GM23338 (cell line): ENCODE results near the gene WDR70. TPM values are rescaled to one million over a fixed set of nuclear protein-coding genes. Genes with fewer than 3 reads are reported as not detected.

Source experiments
- ATAC-seq: fragments of 200-7000 bp; cut with Tn5 transposase; 3 replicates; pipeline ENCODE4 v1.9.1; 2020
- DNase-seq: peaks from one replicate; pipeline ENCODE4 v3.0.0-alpha.2; 2015; ENCODE audit warnings: low spot score
- H2AFZ ChIP-seq: fragments of 200-600 bp; sonication (generic); 2 replicates; pipeline ENCODE4 v1.8.0; 2016; ENCODE audit warnings: antibody characterized with exemption, mild to moderate bottlenecking, moderate library complexity
- H3F3A ChIP-seq: fragments of 200-600 bp; sonication (generic); replicated peaks from 2 replicates; pipeline ENCODE4 v1.8.0; 2017; ENCODE audit warnings: antibody characterized with exemption, mixed run types, low read depth
- H3K27ac ChIP-seq: fragments of 200-600 bp; sonication (generic); 2 replicates; pipeline ENCODE4 v1.6.1; 2016; ENCODE audit warnings: low read depth
- H3K27me3 ChIP-seq: fragments of 200-600 bp; sonication (generic); 2 replicates; pipeline ENCODE4 v1.8.0; 2016; ENCODE audit warnings: mild to moderate bottlenecking, mixed run types, moderate library complexity; ENCODE audit not compliant: insufficient read depth
- H3K36me3 ChIP-seq: fragments of 200-600 bp; sonication (generic); 2 replicates; pipeline ENCODE4 v1.8.0; 2016; ENCODE audit warnings: mild to moderate bottlenecking; ENCODE audit not compliant: insufficient read depth
- H3K4me1 ChIP-seq: fragments of 200-600 bp; sonication (generic); 2 replicates; pipeline ENCODE4 v1.8.0; 2016; ENCODE audit warnings: mild to moderate bottlenecking, moderate library complexity; ENCODE audit not compliant: insufficient read depth
- H3K4me2 ChIP-seq: fragments of 200-600 bp; sonication (generic); 2 replicates; pipeline ENCODE4 v1.7.1; 2017; ENCODE audit warnings: mixed run types
- H3K4me3 ChIP-seq: fragments of 200-600 bp; sonication (generic); 2 replicates; pipeline ENCODE4 v1.6.1; 2016; ENCODE audit warnings: mixed run types
- H3K79me2 ChIP-seq: fragments of 200-600 bp; sonication (generic); replicated peaks from 2 replicates; pipeline ENCODE4 v1.8.0; 2017; ENCODE audit warnings: mild to moderate bottlenecking; ENCODE audit not compliant: insufficient read depth
- H3K9me2 ChIP-seq: fragments of 200-600 bp; sonication (generic); 2 replicates; pipeline ENCODE4 v1.8.0; 2017; ENCODE audit not compliant: insufficient read depth
- H4K20me1 ChIP-seq: fragments of 200-600 bp; sonication (generic); replicated peaks from 2 replicates; pipeline ENCODE4 v1.8.0; 2017; ENCODE audit warnings: mild to moderate bottlenecking; ENCODE audit not compliant: insufficient read depth
- H3K27ac Mint-ChIP-seq: 2 replicates; pipeline ENCODE4 v1.8.0; 2020; ENCODE audit warnings: inconsistent platforms, mild to moderate bottlenecking, moderate library complexity, mixed read lengths
- H3K27me3 Mint-ChIP-seq: 3 replicates; pipeline ENCODE4 v1.8.0; 2022; ENCODE audit warnings: low read depth, mild to moderate bottlenecking, moderate library complexity, mixed read lengths, inconsistent platforms; ENCODE audit not compliant: insufficient read depth, poor library complexity
- H3K36me3 Mint-ChIP-seq: 3 replicates; pipeline ENCODE4 v1.8.0; 2021; ENCODE audit warnings: low read depth, mild to moderate bottlenecking, inconsistent platforms, moderate library complexity, mixed read lengths
- H3K4me1 Mint-ChIP-seq: 3 replicates; pipeline ENCODE4 v1.8.0; 2020; ENCODE audit warnings: mild to moderate bottlenecking, inconsistent platforms, mixed read lengths
- H3K4me3 Mint-ChIP-seq: 3 replicates; pipeline ENCODE4 v1.8.0; 2021; ENCODE audit warnings: moderate library complexity, mild to moderate bottlenecking, inconsistent platforms, mixed read lengths
- H3K9me3 Mint-ChIP-seq: 3 replicates; pipeline ENCODE4 v1.8.0; 2020; ENCODE audit warnings: moderate library complexity, mild to moderate bottlenecking, inconsistent platforms, mixed read lengths
- CREB1 ChIP-seq: fragments of 250-450 bp; sonication (Bioruptor Pico); IDR thresholded peaks from 2 replicates; pipeline ENCODE4 v1.5.0; 2020; ENCODE audit warnings: low read depth, mild to moderate bottlenecking, moderate library complexity
- EZH2 ChIP-seq: fragments of 200-600 bp; sonication (generic); IDR thresholded peaks from one replicate; pipeline ENCODE4 v1.8.0; 2017; ENCODE audit warnings: antibody characterized with exemption, mild to moderate bottlenecking, low read depth; ENCODE audit not compliant: unreplicated experiment
- EZH2phosphoT487 ChIP-seq: fragments of 200-600 bp; sonication (generic); IDR thresholded peaks from one replicate; pipeline ENCODE4 v1.8.1; 2018; ENCODE audit warnings: antibody characterized with exemption; ENCODE audit not compliant: unreplicated experiment
- JUNB ChIP-seq: IDR thresholded peaks from one replicate; pipeline ENCODE4 v1.6.1; 2016; ENCODE audit warnings: antibody characterized with exemption; ENCODE audit not compliant: unreplicated experiment
- NANOG ChIP-seq: IDR thresholded peaks from 2 replicates; pipeline ENCODE4 v1.6.1; 2016; ENCODE audit warnings: antibody characterized with exemption, borderline replicate concordance
- POLR2AphosphoS5 ChIP-seq: IDR thresholded peaks from 2 replicates; pipeline ENCODE4 v1.6.1; 2016; ENCODE audit warnings: antibody characterized with exemption, low read depth
- REST ChIP-seq: IDR thresholded peaks from one replicate; pipeline ENCODE4 v1.6.1; 2018; ENCODE audit warnings: antibody characterized with exemption; ENCODE audit not compliant: unreplicated experiment
- STAT1 ChIP-seq: IDR thresholded peaks from one replicate; pipeline ENCODE4 v1.6.1; 2016; ENCODE audit warnings: antibody characterized with exemption; ENCODE audit not compliant: unreplicated experiment
- ZNF114 ChIP-seq: fragments of 250-450 bp; sonication (Bioruptor Pico); IDR thresholded peaks from 2 replicates; pipeline ENCODE4 v1.5.0; 2020; ENCODE audit warnings: mild to moderate bottlenecking, moderate library complexity
- ZNF331 ChIP-seq: fragments of 250-450 bp; sonication (Bioruptor Pico); IDR thresholded peaks from 2 replicates; pipeline ENCODE4 v1.5.0; 2020; ENCODE audit warnings: low read depth, mild to moderate bottlenecking, moderate library complexity
- polyA plus RNA-seq: library from polyadenylated mRNA; unstranded; fragments of >200 nt; fragmentation: Nextera tagmentation; extraction: Ambion mirVana; gene quantifications from 2 replicates; pipeline ENCODE4 v1.2.1, GENCODE V29; 2016
- total RNA-seq: library from RNA; depleted of rRNA; stranded (reverse); fragments of >200 nt; shearing (Covaris generic); gene quantifications from 2 replicates; pipeline ENCODE4 v1.2.3, GENCODE V29; 2014
- TF ChIP-seq, protein P1 (sequence below): IDR thresholded peaks from 2 replicates; pipeline ENCODE4 v1.6.1; 2016; ENCODE audit warnings: antibody characterized with exemption
- TF ChIP-seq, protein P2 (sequence below): fragments of 250-450 bp; sonication (Bioruptor Pico); IDR thresholded peaks from 2 replicates; pipeline ENCODE4 v1.5.0; 2020; ENCODE audit warnings: mild to moderate bottlenecking, moderate library complexity
- TF ChIP-seq, protein P3 (sequence below), 2 experiments: fragments of 200-600 bp in 1 of 2; sonication (generic) in 1 of 2; conservative IDR thresholded peaks; 2 replicates each; pipeline versions ENCODE4 v1.5.1 to v1.6.1; 2016 to 2017; ENCODE audit warnings: antibody characterized with exemption in 2 of 2, low read depth in 2 of 2, mild to moderate bottlenecking in 2 of 2, moderate library complexity in 1 of 2

Gene WDR70
- total and polyA plus RNA-seq, 2 experiments from 2014 or later, result 34.9 to 86.7 TPM

DNA sequence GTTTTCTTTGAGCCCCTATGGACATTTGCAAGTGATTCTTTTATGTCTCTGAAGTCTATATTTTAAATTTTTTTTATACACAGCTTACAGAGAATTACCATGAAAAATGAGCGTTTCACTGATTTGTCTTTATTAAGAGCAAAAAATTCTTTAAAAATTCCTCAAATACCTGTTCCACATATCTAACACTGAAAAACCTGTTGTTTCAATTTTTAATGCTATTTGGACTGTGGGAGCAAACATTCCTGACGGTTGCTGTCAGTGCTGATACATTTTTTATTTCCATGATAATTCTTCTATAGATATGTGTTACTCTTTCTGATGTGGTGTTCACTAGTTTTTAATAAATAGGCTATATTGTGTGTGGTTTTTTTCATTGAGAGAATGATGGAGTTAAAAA is 261.0 kb downstream of the WDR70 start:
- no peaks in the 10 kb centered on the region for H3K36me3 Mint-ChIP-seq
- H3K4me2 ChIP-seq, result no peak overlapping the region
- H3K36me3 ChIP-seq, result no peaks in the 10 kb centered on the region
- H4K20me1 ChIP-seq, result no peaks in the 10 kb centered on the region
- H3K27ac ChIP-seq, result no peak overlapping the region
- ATAC-seq, result no peak
- H3K27me3 ChIP-seq, result no peaks in the 10 kb centered on the region
- H3K4me3 ChIP-seq, result no peak overlapping the region
- no peak overlapping the region for H2AFZ ChIP-seq
- H3K4me3 Mint-ChIP-seq, result no peak overlapping the region
- no peaks in the 10 kb centered on the region for H3K9me2 ChIP-seq
- H3F3A ChIP-seq, result no peaks in the 10 kb centered on the region
- DNase-seq, result no peak
- H3K4me1 Mint-ChIP-seq, result peaks cover 5% of the 10 kb centered on the region; the same call in 2 of the 3 replicates
- TF ChIP-seq EZH2phosphoT487 (no peak), REST (no peak), EZH2 (no peak), POLR2AphosphoS5 (no peak), JUNB (no peak), ZNF114 (CRISPR knock-in tag) (no peak), CREB1 (CRISPR knock-in tag) (no peak), NANOG (no peak), ZNF331 (CRISPR knock-in tag) (no peak), STAT1 (no peak)
- TF ChIP-seq, protein P1, sequence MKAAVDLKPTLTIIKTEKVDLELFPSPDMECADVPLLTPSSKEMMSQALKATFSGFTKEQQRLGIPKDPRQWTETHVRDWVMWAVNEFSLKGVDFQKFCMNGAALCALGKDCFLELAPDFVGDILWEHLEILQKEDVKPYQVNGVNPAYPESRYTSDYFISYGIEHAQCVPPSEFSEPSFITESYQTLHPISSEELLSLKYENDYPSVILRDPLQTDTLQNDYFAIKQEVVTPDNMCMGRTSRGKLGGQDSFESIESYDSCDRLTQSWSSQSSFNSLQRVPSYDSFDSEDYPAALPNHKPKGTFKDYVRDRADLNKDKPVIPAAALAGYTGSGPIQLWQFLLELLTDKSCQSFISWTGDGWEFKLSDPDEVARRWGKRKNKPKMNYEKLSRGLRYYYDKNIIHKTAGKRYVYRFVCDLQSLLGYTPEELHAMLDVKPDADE, result no peak
- TF ChIP-seq, protein P2, sequence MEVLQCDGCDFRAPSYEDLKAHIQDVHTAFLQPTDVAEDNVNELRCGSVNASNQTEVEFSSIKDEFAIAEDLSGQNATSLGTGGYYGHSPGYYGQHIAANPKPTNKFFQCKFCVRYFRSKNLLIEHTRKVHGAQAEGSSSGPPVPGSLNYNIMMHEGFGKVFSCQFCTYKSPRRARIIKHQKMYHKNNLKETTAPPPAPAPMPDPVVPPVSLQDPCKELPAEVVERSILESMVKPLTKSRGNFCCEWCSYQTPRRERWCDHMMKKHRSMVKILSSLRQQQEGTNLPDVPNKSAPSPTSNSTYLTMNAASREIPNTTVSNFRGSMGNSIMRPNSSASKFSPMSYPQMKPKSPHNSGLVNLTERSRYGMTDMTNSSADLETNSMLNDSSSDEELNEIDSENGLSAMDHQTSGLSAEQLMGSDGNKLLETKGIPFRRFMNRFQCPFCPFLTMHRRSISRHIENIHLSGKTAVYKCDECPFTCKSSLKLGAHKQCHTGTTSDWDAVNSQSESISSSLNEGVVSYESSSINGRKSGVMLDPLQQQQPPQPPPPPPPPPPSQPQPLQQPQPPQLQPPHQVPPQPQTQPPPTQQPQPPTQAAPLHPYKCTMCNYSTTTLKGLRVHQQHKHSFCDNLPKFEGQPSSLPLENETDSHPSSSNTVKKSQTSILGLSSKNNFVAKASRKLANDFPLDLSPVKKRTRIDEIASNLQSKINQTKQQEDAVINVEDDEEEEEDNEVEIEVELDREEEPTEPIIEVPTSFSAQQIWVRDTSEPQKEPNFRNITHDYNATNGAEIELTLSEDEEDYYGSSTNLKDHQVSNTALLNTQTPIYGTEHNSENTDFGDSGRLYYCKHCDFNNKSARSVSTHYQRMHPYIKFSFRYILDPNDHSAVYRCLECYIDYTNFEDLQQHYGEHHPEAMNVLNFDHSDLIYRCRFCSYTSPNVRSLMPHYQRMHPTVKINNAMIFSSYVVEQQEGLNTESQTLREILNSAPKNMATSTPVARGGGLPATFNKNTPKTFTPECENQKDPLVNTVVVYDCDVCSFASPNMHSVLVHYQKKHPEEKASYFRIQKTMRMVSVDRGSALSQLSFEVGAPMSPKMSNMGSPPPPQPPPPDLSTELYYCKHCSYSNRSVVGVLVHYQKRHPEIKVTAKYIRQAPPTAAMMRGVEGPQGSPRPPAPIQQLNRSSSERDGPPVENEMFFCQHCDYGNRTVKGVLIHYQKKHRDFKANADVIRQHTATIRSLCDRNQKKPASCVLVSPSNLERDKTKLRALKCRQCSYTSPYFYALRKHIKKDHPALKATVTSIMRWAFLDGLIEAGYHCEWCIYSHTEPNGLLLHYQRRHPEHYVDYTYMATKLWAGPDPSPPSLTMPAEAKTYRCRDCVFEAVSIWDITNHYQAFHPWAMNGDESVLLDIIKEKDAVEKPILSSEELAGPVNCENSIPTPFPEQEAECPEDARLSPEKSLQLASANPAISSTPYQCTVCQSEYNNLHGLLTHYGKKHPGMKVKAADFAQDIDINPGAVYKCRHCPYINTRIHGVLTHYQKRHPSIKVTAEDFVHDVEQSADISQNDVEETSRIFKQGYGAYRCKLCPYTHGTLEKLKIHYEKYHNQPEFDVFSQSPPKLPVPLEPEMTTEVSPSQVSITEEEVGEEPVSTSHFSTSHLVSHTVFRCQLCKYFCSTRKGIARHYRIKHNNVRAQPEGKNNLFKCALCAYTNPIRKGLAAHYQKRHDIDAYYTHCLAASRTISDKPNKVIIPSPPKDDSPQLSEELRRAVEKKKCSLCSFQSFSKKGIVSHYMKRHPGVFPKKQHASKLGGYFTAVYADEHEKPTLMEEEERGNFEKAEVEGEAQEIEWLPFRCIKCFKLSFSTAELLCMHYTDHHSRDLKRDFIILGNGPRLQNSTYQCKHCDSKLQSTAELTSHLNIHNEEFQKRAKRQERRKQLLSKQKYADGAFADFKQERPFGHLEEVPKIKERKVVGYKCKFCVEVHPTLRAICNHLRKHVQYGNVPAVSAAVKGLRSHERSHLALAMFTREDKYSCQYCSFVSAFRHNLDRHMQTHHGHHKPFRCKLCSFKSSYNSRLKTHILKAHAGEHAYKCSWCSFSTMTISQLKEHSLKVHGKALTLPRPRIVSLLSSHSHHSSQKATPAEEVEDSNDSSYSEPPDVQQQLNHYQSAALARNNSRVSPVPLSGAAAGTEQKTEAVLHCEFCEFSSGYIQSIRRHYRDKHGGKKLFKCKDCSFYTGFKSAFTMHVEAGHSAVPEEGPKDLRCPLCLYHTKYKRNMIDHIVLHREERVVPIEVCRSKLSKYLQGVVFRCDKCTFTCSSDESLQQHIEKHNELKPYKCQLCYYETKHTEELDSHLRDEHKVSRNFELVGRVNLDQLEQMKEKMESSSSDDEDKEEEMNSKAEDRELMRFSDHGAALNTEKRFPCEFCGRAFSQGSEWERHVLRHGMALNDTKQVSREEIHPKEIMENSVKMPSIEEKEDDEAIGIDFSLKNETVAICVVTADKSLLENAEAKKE, result no peak
- TF ChIP-seq, protein P3, sequence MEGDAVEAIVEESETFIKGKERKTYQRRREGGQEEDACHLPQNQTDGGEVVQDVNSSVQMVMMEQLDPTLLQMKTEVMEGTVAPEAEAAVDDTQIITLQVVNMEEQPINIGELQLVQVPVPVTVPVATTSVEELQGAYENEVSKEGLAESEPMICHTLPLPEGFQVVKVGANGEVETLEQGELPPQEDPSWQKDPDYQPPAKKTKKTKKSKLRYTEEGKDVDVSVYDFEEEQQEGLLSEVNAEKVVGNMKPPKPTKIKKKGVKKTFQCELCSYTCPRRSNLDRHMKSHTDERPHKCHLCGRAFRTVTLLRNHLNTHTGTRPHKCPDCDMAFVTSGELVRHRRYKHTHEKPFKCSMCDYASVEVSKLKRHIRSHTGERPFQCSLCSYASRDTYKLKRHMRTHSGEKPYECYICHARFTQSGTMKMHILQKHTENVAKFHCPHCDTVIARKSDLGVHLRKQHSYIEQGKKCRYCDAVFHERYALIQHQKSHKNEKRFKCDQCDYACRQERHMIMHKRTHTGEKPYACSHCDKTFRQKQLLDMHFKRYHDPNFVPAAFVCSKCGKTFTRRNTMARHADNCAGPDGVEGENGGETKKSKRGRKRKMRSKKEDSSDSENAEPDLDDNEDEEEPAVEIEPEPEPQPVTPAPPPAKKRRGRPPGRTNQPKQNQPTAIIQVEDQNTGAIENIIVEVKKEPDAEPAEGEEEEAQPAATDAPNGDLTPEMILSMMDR (conservative IDR thresholded peaks at IDR 0.05; ENCODE audit: low read depth in 2 of 2), result no peak
- H3K4me1 ChIP-seq, result no peaks in the 10 kb centered on the region
- H3K27me3 Mint-ChIP-seq, result peaks cover 2% of the 10 kb centered on the region
- H3K27ac Mint-ChIP-seq, result no peak overlapping the region
- H3K9me3 Mint-ChIP-seq, result no peaks in the 10 kb centered on the region
- H3K79me2 ChIP-seq, result no peaks in the 10 kb centered on the region; the same call in 1 of the 2 replicates
